CD8-positive, alpha-beta memory T cell (primary cell): Measurements from ENCODE around the gene DPCD. TPM values are rescaled to one million over a fixed set of nuclear protein-coding genes. Genes with fewer than 3 reads are reported as not detected.

ENCODE experiments used
- CTCF ChIA-PET: fragments of 350-600 bp; sonication (Branson Sonifier 250); formaldehyde crosslinking; loops from one replicate; lab custom pipeline; 2021; ENCODE audit warnings: antibody characterized with exemption; lab: Charles Lee
- POLR2A ChIA-PET: fragments of 350-600 bp; sonication (Branson Sonifier 250); formaldehyde crosslinking; loops from one replicate; lab custom pipeline; 2021; ENCODE audit warnings: antibody characterized with exemption; lab: Charles Lee
- DNase-seq, 5 donors: peaks; one replicate each; pipeline versions ENCODE4 v3.0.0 to v3.0.0-alpha.2; 2020 to 2022; ENCODE audit warnings: mixed read lengths in 1 of 5
- H3K27ac ChIP-seq: one replicate; pipeline ENCODE4 v1.7.0; 2013; ENCODE audit warnings: low read depth, mild to moderate bottlenecking, low read length, moderate library complexity
- H3K27me3 ChIP-seq: 2 replicates; pipeline ENCODE4 v1.7.0; 2013; ENCODE audit warnings: low read length, mild to moderate bottlenecking; ENCODE audit not compliant: insufficient read depth, poor library complexity, severe bottlenecking
- H3K36me3 ChIP-seq: 2 replicates; pipeline ENCODE4 v1.7.0; 2013; ENCODE audit warnings: mild to moderate bottlenecking, low read length, moderate library complexity; ENCODE audit not compliant: insufficient read depth
- H3K4me1 ChIP-seq: 2 replicates; pipeline ENCODE4 v1.7.0; 2013; ENCODE audit warnings: mild to moderate bottlenecking, low read length, moderate library complexity; ENCODE audit not compliant: insufficient read depth
- H3K4me3 ChIP-seq: 2 replicates; pipeline ENCODE4 v1.7.0; 2013; ENCODE audit warnings: mild to moderate bottlenecking, low read length
- H3K9me3 ChIP-seq: 2 replicates; pipeline ENCODE4 v1.7.0; 2013; ENCODE audit warnings: mild to moderate bottlenecking, low read length
- H3K27ac Mint-ChIP-seq, 8 donors: one replicate each; pipeline ENCODE4 v1.8.0; 2020 to 2021; ENCODE audit warnings: mixed read lengths in 8 of 8, mild to moderate bottlenecking in 6 of 8, inconsistent platforms in 3 of 8, moderate library complexity in 3 of 8
- H3K27me3 Mint-ChIP-seq, 2 donors: one replicate each; pipeline ENCODE4 v1.8.0; 2020 to 2021; ENCODE audit warnings: mixed read lengths in 2 of 2, mild to moderate bottlenecking in 1 of 2, moderate library complexity in 1 of 2
- H3K36me3 Mint-ChIP-seq, 3 donors: one replicate each; pipeline ENCODE4 v1.8.0; 2020 to 2021; ENCODE audit warnings: mixed read lengths in 3 of 3, inconsistent platforms in 1 of 3, mild to moderate bottlenecking in 1 of 3
- H3K4me1 Mint-ChIP-seq, 3 donors: one replicate each; pipeline ENCODE4 v1.8.0; 2020 to 2021; ENCODE audit warnings: mixed read lengths in 3 of 3, inconsistent platforms in 1 of 3, mild to moderate bottlenecking in 1 of 3
- H3K4me3 Mint-ChIP-seq, 7 donors: one replicate each; pipeline ENCODE4 v1.8.0; 2020 to 2021; ENCODE audit warnings: mixed read lengths in 7 of 7, mild to moderate bottlenecking in 6 of 7, moderate library complexity in 4 of 7, inconsistent platforms in 2 of 7
- H3K9me3 Mint-ChIP-seq, 5 donors: one replicate each; pipeline ENCODE4 v1.8.0; 2020 to 2022; ENCODE audit warnings: mixed read lengths in 5 of 5, mild to moderate bottlenecking in 3 of 5, moderate library complexity in 2 of 5, inconsistent platforms in 1 of 5
- polyA plus RNA-seq: library from polyadenylated mRNA; unstranded; fragments of 300-500 nt; fragmentation: Illumina TruSeq; gene quantifications from one replicate; pipeline ENCODE4 v1.2.3, GENCODE V29; 2021
- total RNA-seq, 2 experiments: library from RNA; stranded (reverse); gene quantifications; one replicate each; pipeline ENCODE4 v1.2.3, GENCODE V29; 2021

DPCD gene
- total RNA-seq (10 to 100 TPM; 21.0 to 22.6 TPM), polyA plus RNA-seq (0.75 TPM)

DNA sequence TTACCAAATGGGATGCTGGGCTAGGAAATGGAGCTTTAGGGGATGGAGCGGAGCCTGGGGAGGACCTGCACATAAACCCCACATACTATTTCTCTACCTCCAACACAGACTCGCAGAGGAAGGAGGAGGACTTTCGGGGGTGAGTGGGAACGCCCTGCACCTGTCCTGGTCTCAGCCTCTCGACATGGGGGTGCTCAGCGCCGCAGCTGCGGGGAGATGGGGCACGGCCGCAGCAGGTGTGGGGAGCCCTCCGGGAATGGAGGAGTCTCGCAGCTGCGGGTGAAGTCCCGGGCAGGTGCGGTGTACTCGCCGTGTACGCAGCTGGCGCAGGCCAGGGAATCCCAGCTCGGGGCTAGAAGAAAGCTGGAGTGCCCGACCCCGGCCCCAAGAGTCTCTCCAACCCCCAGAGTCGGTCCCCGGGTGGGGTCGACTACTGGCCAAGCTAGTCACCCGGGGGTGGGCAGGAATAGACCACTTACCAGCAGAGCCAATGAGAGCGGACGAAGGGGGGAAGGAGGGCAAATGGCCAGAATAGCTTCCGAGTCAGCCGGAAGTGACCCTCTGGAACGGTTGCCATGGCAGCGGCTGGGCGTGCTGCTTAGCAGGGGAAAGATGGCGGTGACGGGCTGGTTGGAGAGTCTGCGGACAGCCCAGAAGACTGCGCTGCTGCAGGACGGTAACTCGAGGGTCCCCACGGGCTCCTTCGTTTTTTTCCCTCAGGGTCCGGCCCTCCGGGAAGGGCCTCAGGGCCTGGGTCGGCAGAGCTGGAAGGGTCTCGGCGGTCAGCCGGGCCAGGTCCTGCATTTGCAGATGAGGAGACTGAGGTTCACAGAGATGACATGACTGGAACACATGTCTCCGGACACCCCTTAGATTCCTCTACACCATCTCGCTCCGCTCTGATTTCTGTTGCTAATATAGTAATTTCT lies at the start of gene DPCD, which contains the start of gene POLL:
DPCD (plus strand) TSS at position 597 of the 929 bp plus-strand sequence; CDS start at position 613, 16 bp downstream.
POLL (minus strand) TSS at position 533 of the 929 bp plus-strand sequence. CDS start 897 bp downstream, outside the sequence.
- H3K9me3 Mint-ChIP-seq = no peaks in the 10 kb centered on the region
- H3K4me1 Mint-ChIP-seq = peaks cover 27 to 35% (median 28%) of the 10 kb centered on the region in 3 donors
- Histone ChIP-seq H3K27ac (peak within 1 kb of the TSS; percentile 85), H3K4me1 (peaks cover 16% of the 10 kb centered on the region), H3K27me3 (peaks cover under 1% of the 10 kb centered on the region), H3K36me3 (peaks cover 8% of the 10 kb centered on the region), H3K9me3 (no peaks in the 10 kb centered on the region), H3K4me3 (peak within 1 kb of the TSS; percentile 95)
- POLR2A ChIA-PET = interaction anchor here (1.2 kb wide), 1 partner anchor 106 kb away, joined by 5 read pairs; no protein-coding TSS in a partner anchor
- peak within 1 kb of the TSS; percentile 93 to 97 (median 95) for H3K4me3 Mint-ChIP-seq
- CTCF ChIA-PET = interaction anchor here (0.8 to 3.0 kb wide), 6 partner anchors 9 to 374 kb away, joined by 3 to 22 read pairs (median 4); no protein-coding TSS in a partner anchor
- peak; percentile 82 to 94 (median 85) for DNase-seq
- peaks cover 0 to 33% (median 4%) of the 10 kb centered on the region in 3 donors for H3K36me3 Mint-ChIP-seq
- peak within 1 kb of the TSS; percentile 84 to 97 (median 90) for H3K27ac Mint-ChIP-seq
- no peaks in the 10 kb centered on the region for H3K27me3 Mint-ChIP-seq

DNA sequence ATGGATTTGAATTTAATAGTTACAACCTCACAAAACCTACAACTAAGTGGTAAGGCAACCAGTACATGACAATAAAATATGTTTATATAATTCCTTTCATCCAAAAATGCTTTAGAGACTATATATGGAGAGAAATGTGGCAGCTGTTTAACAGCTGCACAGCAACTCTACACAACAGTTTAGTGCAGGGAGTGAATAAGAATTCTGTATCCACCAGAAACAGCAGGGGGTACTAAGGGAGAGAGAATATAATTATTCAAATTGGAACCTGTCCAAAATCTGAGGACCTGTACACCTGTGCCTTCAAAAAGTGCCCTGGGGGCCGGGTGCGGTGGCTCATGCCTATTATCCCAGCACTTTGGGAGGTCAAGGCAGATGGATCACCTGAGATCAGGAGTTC lies 49.7 kb upstream of the DPCD start:
- Histone ChIP-seq H3K4me3 (no peak overlapping the region), H3K27ac (no peak overlapping the region), H3K4me1 (no peaks in the 10 kb centered on the region), H3K36me3 (no peaks in the 10 kb centered on the region), H3K9me3 (no peaks in the 10 kb centered on the region), H3K27me3 (no peaks in the 10 kb centered on the region)
- DNase-seq = no peak
- CTCF ChIA-PET = interaction anchor here (0.9 to 1.2 kb wide), 2 partner anchors 13 to 30 kb away, joined by 3 read pairs; no protein-coding TSS in a partner anchor
- no peaks in the 10 kb centered on the region for H3K9me3 Mint-ChIP-seq
- POLR2A ChIA-PET = no interaction called here
- H3K36me3 Mint-ChIP-seq = peaks cover 0 to 67% (median 18%) of the 10 kb centered on the region in 3 donors
- no peaks in the 10 kb centered on the region for H3K4me1 Mint-ChIP-seq
- H3K4me3 Mint-ChIP-seq = no peak overlapping the region
- peak overlapping the region in 1 of 8 donors; percentile 16 for H3K27ac Mint-ChIP-seq
- no peaks in the 10 kb centered on the region for H3K27me3 Mint-ChIP-seq

DNA sequence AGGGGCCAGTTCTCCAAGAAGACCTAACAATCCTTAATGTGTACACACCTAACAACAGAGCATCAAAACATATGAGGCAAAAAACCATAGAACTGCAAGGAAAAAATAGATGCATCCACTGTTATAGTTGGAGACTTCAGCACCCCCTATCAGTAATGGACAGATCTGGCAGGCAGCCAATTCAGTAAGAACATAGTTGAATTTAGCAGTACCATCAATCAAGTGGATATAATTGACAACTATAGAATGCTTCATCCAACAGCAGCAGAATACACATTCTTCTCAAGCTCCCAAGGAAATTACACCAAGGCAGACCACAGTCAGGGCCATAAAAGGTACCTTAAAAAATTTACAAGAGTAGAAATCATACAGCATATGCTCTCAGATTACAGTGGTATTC lies 42.2 kb upstream of the DPCD start:
- no peaks in the 10 kb centered on the region for H3K36me3 ChIP-seq
- H3K9me3 ChIP-seq = no peaks in the 10 kb centered on the region
- Mint-ChIP-seq H3K36me3 (peaks cover 6 to 41% (median 9%) of the 10 kb centered on the region in 3 donors), H3K27ac (peak overlapping the region in 1 of 8 donors; percentile 8), H3K27me3 (no peaks in the 10 kb centered on the region), H3K9me3 (no peaks in the 10 kb centered on the region), H3K4me3 (no peak overlapping the region), H3K4me1 (no peaks in the 10 kb centered on the region)
- no peaks in the 10 kb centered on the region for H3K4me1 ChIP-seq
- no peak overlapping the region for H3K4me3 ChIP-seq
- CTCF ChIA-PET = interaction anchor here (0.8 to 1.2 kb wide), 3 partner anchors 8 to 62 kb away, joined by 3 read pairs; no protein-coding TSS in a partner anchor
- H3K27me3 ChIP-seq = no peaks in the 10 kb centered on the region
- POLR2A ChIA-PET = no interaction called here
- DNase-seq = no peak
- no peak overlapping the region for H3K27ac ChIP-seq

DNA sequence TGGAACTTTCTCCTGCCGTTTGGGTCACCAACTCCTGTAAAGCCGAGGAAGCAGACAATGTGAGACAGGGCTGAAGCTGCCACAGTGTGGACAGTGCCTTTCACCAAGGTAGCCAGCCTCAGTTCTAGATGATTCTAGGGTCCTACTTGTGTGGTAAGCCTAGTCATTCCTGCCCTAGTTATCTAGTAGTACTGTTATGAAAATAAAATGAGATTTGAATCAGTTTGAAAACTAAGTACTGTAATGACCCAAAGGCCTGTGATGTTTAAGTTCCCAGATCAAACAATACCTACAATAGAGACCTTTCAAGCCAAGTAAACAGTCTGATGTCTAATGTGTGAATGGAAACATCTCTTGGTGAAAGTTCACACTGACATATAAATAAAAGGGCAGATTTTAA lies 37.2 kb upstream of the DPCD start:
- Mint-ChIP-seq H3K9me3 (no peaks in the 10 kb centered on the region), H3K27ac (no peak overlapping the region), H3K4me3 (no peak overlapping the region), H3K36me3 (peaks cover 0 to 55% (median 24%) of the 10 kb centered on the region in 3 donors), H3K4me1 (no peaks in the 10 kb centered on the region), H3K27me3 (no peaks in the 10 kb centered on the region)
- CTCF ChIA-PET = interaction anchor here (1.0 kb wide), 1 partner anchor 12 kb away, joined by 3 read pairs; no protein-coding TSS in a partner anchor
- POLR2A ChIA-PET = no interaction called here
- H3K36me3 ChIP-seq = no peaks in the 10 kb centered on the region
- H3K9me3 ChIP-seq = no peaks in the 10 kb centered on the region
- H3K27me3 ChIP-seq = no peaks in the 10 kb centered on the region
- no peak for DNase-seq
- no peak overlapping the region for H3K27ac ChIP-seq
- H3K4me1 ChIP-seq = no peaks in the 10 kb centered on the region
- no peak overlapping the region for H3K4me3 ChIP-seq

DNA sequence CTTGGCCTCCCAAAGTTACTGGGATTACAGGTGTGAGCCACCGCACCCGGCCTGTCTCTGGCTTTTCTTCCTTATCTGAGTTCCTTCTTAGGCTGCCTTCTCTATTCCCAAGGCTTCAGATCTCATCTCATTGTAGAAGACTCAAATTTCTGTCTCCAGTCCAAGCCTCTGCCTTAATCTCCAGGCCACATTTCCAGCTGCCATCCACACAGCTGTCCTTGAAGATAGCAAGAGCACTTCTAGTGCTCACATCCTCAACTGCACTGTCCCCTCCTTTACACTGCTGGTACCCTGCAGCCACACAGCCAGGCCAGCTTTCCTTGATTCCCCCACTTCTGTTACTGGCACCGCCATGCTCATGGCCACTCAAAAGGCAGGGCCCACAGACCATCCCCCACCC lies 35.7 kb upstream of the DPCD start:
- H3K27ac ChIP-seq = no peak overlapping the region
- H3K27me3 Mint-ChIP-seq = no peaks in the 10 kb centered on the region
- CTCF ChIA-PET = no interaction called here
- no peaks in the 10 kb centered on the region for H3K36me3 ChIP-seq
- no peaks in the 10 kb centered on the region for H3K9me3 Mint-ChIP-seq
- no peak for DNase-seq
- peak overlapping the region in 3 of 8 donors; percentile 18 to 74 (median 54) for H3K27ac Mint-ChIP-seq
- H3K9me3 ChIP-seq = no peaks in the 10 kb centered on the region
- peaks cover 0 to 50% (median 24%) of the 10 kb centered on the region in 3 donors for H3K36me3 Mint-ChIP-seq
- H3K4me1 ChIP-seq = no peaks in the 10 kb centered on the region
- peaks cover 0 to 3% (median 0%) of the 10 kb centered on the region in 3 donors for H3K4me1 Mint-ChIP-seq
- H3K4me3 ChIP-seq = no peak overlapping the region
- POLR2A ChIA-PET = no interaction called here
- no peak overlapping the region for H3K4me3 Mint-ChIP-seq
- no peaks in the 10 kb centered on the region for H3K27me3 ChIP-seq

DNA sequence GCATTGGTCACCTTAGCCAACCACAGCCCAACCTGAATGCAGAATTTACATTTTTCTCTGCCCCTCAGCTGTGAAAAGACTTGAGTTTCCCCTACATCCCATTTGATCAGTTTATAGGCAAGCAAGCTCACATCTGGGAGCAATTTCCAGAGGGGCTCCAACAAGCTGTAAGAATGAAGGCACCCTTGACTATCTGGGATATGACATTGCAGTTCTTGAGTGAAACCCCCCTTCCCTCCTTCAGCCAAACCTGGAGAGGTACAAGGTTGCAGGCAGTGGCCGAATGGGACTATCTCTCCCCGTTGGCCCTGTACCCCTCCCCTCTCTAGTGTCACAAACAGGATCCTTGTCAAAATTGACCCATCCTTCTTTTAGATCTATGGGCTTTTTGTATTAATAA lies 30.6 kb upstream of the DPCD start:
- no peak overlapping the region for H3K4me3 Mint-ChIP-seq
- POLR2A ChIA-PET = no interaction called here
- no peaks in the 10 kb centered on the region for H3K9me3 Mint-ChIP-seq
- no peak overlapping the region for H3K27ac ChIP-seq
- no peak overlapping the region for H3K4me3 ChIP-seq
- peaks cover 10% of the 10 kb centered on the region for H3K4me1 ChIP-seq
- H3K9me3 ChIP-seq = no peaks in the 10 kb centered on the region
- no peak for DNase-seq
- H3K4me1 Mint-ChIP-seq = peaks cover 19 to 21% (median 20%) of the 10 kb centered on the region in 3 donors
- peaks cover 5 to 8% of the 10 kb centered on the region in 2 donors for H3K27me3 Mint-ChIP-seq
- no peaks in the 10 kb centered on the region for H3K36me3 ChIP-seq
- H3K27me3 ChIP-seq = no peaks in the 10 kb centered on the region
- peaks cover 0 to 27% (median 16%) of the 10 kb centered on the region in 3 donors for H3K36me3 Mint-ChIP-seq
- CTCF ChIA-PET = interaction anchor here (0.7 to 1.5 kb wide), 2 partner anchors 13 to 20 kb away, joined by 3 to 7 read pairs; no protein-coding TSS in a partner anchor
- peak overlapping the region in 3 of 8 donors; percentile 8 to 88 (median 55) for H3K27ac Mint-ChIP-seq

DNA sequence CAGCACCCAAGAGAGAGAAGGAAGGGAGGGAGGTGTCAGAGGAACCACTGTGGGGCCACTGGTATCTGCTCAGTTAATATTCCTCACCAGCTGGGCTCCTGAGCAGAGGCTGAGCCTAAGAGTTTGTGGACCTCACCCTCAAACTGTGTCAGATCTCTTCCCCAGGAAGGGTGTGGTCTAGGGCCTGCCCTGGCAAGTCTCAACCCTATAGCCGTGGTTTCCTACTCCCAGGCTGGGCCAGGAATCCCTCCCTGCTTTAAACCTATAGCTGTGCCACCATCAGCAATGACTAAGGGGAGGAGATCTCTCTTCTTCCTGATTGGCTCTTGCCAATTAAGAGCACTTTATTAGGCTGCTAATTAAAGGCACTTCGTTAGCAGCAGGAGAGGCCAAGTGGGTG lies 29.9 kb upstream of the DPCD start:
- Histone ChIP-seq H3K4me3 (no peak overlapping the region), H3K27me3 (no peaks in the 10 kb centered on the region), H3K4me1 (peaks cover 10% of the 10 kb centered on the region), H3K27ac (no peak overlapping the region), H3K36me3 (no peaks in the 10 kb centered on the region), H3K9me3 (no peaks in the 10 kb centered on the region)
- peaks cover 9% of the 10 kb centered on the region in 2 donors for H3K27me3 Mint-ChIP-seq
- ChIA-PET CTCF (interaction anchor here (0.7 to 1.5 kb wide), 2 partner anchors 12 to 21 kb away, joined by 3 to 7 read pairs; no protein-coding TSS in a partner anchor), POLR2A (no interaction called here)
- H3K4me1 Mint-ChIP-seq = peaks cover 19 to 21% (median 20%) of the 10 kb centered on the region in 3 donors
- peak overlapping the region in 5 of 8 donors; percentile 8 to 88 (median 42) for H3K27ac Mint-ChIP-seq
- peak overlapping the region in 1 of 7 donors; percentile 44 for H3K4me3 Mint-ChIP-seq
- peaks cover 0 to 20% (median 12%) of the 10 kb centered on the region in 3 donors for H3K36me3 Mint-ChIP-seq
- H3K9me3 Mint-ChIP-seq = no peaks in the 10 kb centered on the region
- DNase-seq = no peak
